Peyer's patch (tissue), 4 donors: ENCODE data around the gene PPP1R16B. TPM values are rescaled to one million over a fixed set of nuclear protein-coding genes. Genes with fewer than 3 reads are reported as not detected.

ENCODE experiments used
- DNase-seq, 3 donors: peaks; one replicate each; pipeline ENCODE4 v3.0.0-alpha.2; 2017 to 2019
- H3K27ac ChIP-seq, 4 donors: fragments of 200-600 bp; sonication (generic); one replicate each; pipeline ENCODE4 v1.5.1; 2016 to 2019
- H3K27me3 ChIP-seq, 2 donors: fragments of 200-600 bp; sonication (generic); one replicate each; pipeline ENCODE4 v1.5.1; 2019
- H3K36me3 ChIP-seq, 3 donors: fragments of 200-600 bp; sonication (generic); one replicate each; pipeline ENCODE4 v1.5.1; 2016 to 2019
- H3K4me1 ChIP-seq, 4 donors: fragments of 200-600 bp; sonication (generic); one replicate each; pipeline ENCODE4 v1.5.1; 2016 to 2019
- H3K4me3 ChIP-seq, 4 donors: fragments of 200-600 bp; sonication (generic); 1 replicate in 3 of 4; 2 replicates in 1 of 4; pipeline ENCODE4 v1.5.1; 2016 to 2019; ENCODE audit warnings: mild to moderate bottlenecking in 1 of 4
- H3K9me3 ChIP-seq, 4 donors: fragments of 200-600 bp; sonication (generic); one replicate each; pipeline ENCODE4 v1.5.1; 2016 to 2019; ENCODE audit warnings: mild to moderate bottlenecking in 1 of 4
- CTCF ChIP-seq, 6 experiments: fragments of 450-650 bp in 4 of 6; fragments of 200-600 bp in 2 of 6; sonication (generic) in 1 of 6; IDR thresholded peaks; one replicate each; pipeline ENCODE4 v1.5.1; 2017 to 2019; ENCODE audit warnings: antibody characterized with exemption in 6 of 6, mild to moderate bottlenecking in 3 of 6, moderate library complexity in 1 of 6
- POLR2A ChIP-seq, 2 donors: fragments of 450-650 bp; IDR thresholded peaks; one replicate each; pipeline ENCODE4 v1.5.1; 2017; ENCODE audit warnings: antibody characterized with exemption in 2 of 2, mild to moderate bottlenecking in 2 of 2, moderate library complexity in 2 of 2
- total RNA-seq, 4 donors: library from RNA; depleted of rRNA; stranded (reverse); fragments of >200 nt; gene quantifications; one replicate each; pipeline ENCODE4 v1.1.0, GENCODE V29; 2016

PPP1R16B gene
- total RNA-seq, 4 donors from 2014 or later, result 3.2 to 41.3 (median 7.2) TPM

- H3K4me1 ChIP-seq, result no peaks in the 10 kb centered on the region
- DNase-seq, result no peak
- no peaks in the 10 kb centered on the region for H3K36me3 ChIP-seq
- no peak overlapping the region for H3K27ac ChIP-seq
- H3K4me3 ChIP-seq, result no peak overlapping the region
- no peaks in the 10 kb centered on the region for H3K9me3 ChIP-seq
- no peaks in the 10 kb centered on the region for H3K27me3 ChIP-seq
- TF ChIP-seq CTCF (IDR thresholded peaks at IDR 0.05) (no peak), POLR2A (IDR thresholded peaks at IDR 0.05) (no peak)
Measured at GRCh38 chr20:38915355-38915754, 109.9 kb downstream of the PPP1R16B start.

- H3K4me1 ChIP-seq, result no peaks in the 10 kb centered on the region
- no peaks in the 10 kb centered on the region for H3K9me3 ChIP-seq
- DNase-seq, result no peak
Measured at GRCh38 chr20:38917657-38918056, 112.2 kb downstream of the PPP1R16B start.

GRCh38 chr20:38918172-38918571 is 112.7 kb downstream of the PPP1R16B start:
- DNase-seq, result no peak
- no peaks in the 10 kb centered on the region for H3K27me3 ChIP-seq
- no peaks in the 10 kb centered on the region for H3K4me1 ChIP-seq
- TF ChIP-seq POLR2A (IDR thresholded peaks at IDR 0.05) (no peak), CTCF (IDR thresholded peaks at IDR 0.05) (no peak)
- H3K36me3 ChIP-seq, result no peaks in the 10 kb centered on the region
- H3K9me3 ChIP-seq, result no peaks in the 10 kb centered on the region
- no peak overlapping the region for H3K27ac ChIP-seq
- no peak overlapping the region for H3K4me3 ChIP-seq

More at GRCh38 chr20:38917657-38918056, 112.2 kb downstream of the PPP1R16B start:
- Histone ChIP-seq H3K27ac (no peak overlapping the region), H3K27me3 (no peaks in the 10 kb centered on the region), H3K36me3 (no peaks in the 10 kb centered on the region), H3K4me3 (no peak overlapping the region)
- TF ChIP-seq CTCF (IDR thresholded peaks at IDR 0.05) (no peak), POLR2A (IDR thresholded peaks at IDR 0.05) (no peak)

- TF ChIP-seq CTCF (IDR thresholded peaks at IDR 0.05), result no peak
- Histone ChIP-seq H3K9me3 (no peaks in the 10 kb centered on the region), H3K4me3 (no peak overlapping the region), H3K27me3 (no peaks in the 10 kb centered on the region), H3K27ac (no peak overlapping the region), H3K4me1 (no peaks in the 10 kb centered on the region), H3K36me3 (no peaks in the 10 kb centered on the region)
- no peak for DNase-seq
Measured at GRCh38 chr20:38919683-38920082, 114.2 kb downstream of the PPP1R16B start.

GRCh38 chr20:38920411-38920810 is 114.9 kb downstream of the PPP1R16B start:
- H3K4me1 ChIP-seq, result no peaks in the 10 kb centered on the region
- no peaks in the 10 kb centered on the region for H3K27me3 ChIP-seq
- no peaks in the 10 kb centered on the region for H3K9me3 ChIP-seq
- H3K4me3 ChIP-seq, result no peak overlapping the region
- no peak for DNase-seq
- H3K27ac ChIP-seq, result no peak overlapping the region
- no peaks in the 10 kb centered on the region for H3K36me3 ChIP-seq
- no peak for TF ChIP-seq POLR2A (IDR thresholded peaks at IDR 0.05)
- TF ChIP-seq CTCF (IDR thresholded peaks at IDR 0.05), result no peak

GRCh38 chr20:38920851-38921250 is 115.4 kb downstream of the PPP1R16B start:
- no peaks in the 10 kb centered on the region for H3K9me3 ChIP-seq
- DNase-seq, result no peak
- no peak overlapping the region for H3K27ac ChIP-seq
- H3K27me3 ChIP-seq, result no peaks in the 10 kb centered on the region
- no peaks in the 10 kb centered on the region for H3K4me1 ChIP-seq
- H3K4me3 ChIP-seq, result no peak overlapping the region
- no peaks in the 10 kb centered on the region for H3K36me3 ChIP-seq
- TF ChIP-seq POLR2A (IDR thresholded peaks at IDR 0.05), result no peak
- TF ChIP-seq CTCF (IDR thresholded peaks at IDR 0.05), result no peak
